Mononuclear cell (primary cell): ENCODE results near the gene SPSB4. TPM values are rescaled to one million over a fixed set of nuclear protein-coding genes. Genes with fewer than 3 reads are reported as not detected.

Source experiments
- H3K27me3 ChIP-seq: 2 replicates; pipeline ENCODE4 v1.6.0; 2011; ENCODE audit warnings: low read length, control low read depth; ENCODE audit not compliant: insufficient read depth
- H3K4me1 ChIP-seq: 2 replicates; pipeline ENCODE4 v1.5.1; 2011; ENCODE audit warnings: mild to moderate bottlenecking, low read length, control low read depth; ENCODE audit not compliant: insufficient read depth
- H3K4me3 ChIP-seq: 2 replicates; pipeline ENCODE4 v1.5.1; 2011; ENCODE audit warnings: mild to moderate bottlenecking, low read length, moderate library complexity
- H3K9me3 ChIP-seq: 2 replicates; pipeline ENCODE4 v1.5.1; 2011; ENCODE audit warnings: low read depth, mild to moderate bottlenecking, control low read depth, low read length
- total RNA-seq: library from RNA; depleted of rRNA; stranded (reverse); fragments of >200 nt; gene quantifications from one replicate; pipeline ENCODE4 v1.2.3, GENCODE V29; 2012

The SPSB4 gene
- total RNA-seq, 1 donor = not detected

DNA sequence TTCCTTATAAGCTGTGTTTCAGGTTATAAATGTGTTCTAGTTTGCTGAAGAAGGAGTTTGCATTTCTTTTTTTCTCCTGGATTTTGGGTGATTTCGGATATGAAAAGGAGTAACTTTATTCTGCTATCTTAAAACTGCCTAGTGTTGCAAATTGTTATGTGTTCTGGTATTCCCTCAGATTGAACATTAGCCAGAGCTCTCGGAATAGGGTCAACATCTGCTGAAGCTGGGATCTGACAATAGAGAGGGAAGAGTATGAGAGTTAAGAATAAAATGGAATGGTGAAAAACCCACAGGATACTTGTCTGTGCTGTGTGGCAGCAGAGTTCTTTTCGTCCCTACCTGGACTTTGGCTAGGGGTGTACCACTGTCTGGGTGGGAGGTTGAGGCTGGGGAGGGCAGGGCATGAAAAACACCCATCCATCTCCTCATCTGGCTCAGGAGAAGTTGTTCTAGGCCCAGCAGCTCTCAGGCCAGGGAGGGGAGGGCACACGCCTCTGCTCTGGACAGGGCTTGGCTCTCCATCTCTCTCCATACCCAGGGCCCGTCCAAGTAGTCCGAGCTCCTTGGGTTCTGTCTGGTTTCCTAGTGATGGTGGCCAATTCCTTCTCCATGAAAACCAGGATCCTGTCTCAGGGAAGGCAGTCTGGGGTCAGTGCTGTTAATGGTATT, 13.2 kb downstream of the SPSB4 start:
- Histone ChIP-seq H3K27me3 (no peaks in the 10 kb centered on the region), H3K9me3 (no peaks in the 10 kb centered on the region), H3K4me3 (no peak overlapping the region), H3K4me1 (peaks cover 5% of the 10 kb centered on the region)

GRCh38 chr3:141065258-141065657, 14.1 kb downstream of the SPSB4 start:
- peaks cover 5% of the 10 kb centered on the region for H3K4me1 ChIP-seq

DNA sequence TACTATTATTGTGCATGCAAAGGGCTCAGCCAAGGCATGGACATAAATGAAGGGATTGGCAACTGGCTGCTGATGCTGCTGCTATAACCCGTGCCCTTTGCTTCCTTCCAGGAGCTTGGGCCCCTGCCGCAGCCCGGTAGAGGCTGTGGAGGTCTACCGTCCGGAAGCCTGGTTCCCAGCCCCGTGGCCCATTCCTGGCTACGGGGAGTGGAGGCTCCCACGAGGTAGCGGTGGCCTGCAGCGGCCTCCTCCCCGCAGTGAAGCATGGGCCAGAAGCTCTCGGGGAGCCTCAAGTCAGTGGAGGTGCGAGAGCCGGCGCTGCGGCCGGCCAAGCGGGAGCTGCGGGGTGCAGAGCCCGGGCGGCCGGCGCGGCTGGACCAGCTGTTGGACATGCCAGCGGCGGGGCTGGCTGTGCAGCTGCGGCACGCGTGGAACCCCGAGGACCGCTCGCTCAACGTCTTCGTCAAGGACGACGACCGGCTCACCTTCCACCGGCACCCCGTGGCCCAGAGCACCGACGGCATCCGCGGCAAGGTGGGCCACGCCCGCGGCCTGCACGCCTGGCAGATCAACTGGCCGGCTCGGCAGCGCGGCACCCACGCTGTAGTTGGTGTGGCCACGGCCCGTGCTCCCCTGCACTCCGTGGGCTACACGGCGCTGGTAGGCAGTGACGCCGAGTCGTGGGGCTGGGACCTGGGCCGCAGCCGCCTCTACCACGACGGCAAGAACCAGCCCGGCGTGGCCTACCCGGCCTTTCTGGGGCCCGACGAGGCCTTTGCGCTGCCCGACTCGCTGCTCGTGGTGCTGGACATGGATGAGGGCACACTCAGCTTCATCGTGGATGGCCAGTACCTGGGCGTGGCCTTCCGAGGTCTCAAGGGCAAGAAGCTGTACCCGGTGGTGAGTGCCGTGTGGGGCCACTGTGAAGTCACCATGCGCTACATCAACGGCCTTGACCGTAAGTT, 15.0 kb downstream of the SPSB4 start:
- Histone ChIP-seq H3K4me3 (no peak overlapping the region), H3K9me3 (no peaks in the 10 kb centered on the region), H3K27me3 (no peaks in the 10 kb centered on the region), H3K4me1 (peaks cover 5% of the 10 kb centered on the region)

More at GRCh38 chr3:141065258-141065657, 14.1 kb downstream of the SPSB4 start:
- Histone ChIP-seq H3K9me3 (no peaks in the 10 kb centered on the region), H3K27me3 (no peaks in the 10 kb centered on the region), H3K4me3 (no peak overlapping the region)

DNA sequence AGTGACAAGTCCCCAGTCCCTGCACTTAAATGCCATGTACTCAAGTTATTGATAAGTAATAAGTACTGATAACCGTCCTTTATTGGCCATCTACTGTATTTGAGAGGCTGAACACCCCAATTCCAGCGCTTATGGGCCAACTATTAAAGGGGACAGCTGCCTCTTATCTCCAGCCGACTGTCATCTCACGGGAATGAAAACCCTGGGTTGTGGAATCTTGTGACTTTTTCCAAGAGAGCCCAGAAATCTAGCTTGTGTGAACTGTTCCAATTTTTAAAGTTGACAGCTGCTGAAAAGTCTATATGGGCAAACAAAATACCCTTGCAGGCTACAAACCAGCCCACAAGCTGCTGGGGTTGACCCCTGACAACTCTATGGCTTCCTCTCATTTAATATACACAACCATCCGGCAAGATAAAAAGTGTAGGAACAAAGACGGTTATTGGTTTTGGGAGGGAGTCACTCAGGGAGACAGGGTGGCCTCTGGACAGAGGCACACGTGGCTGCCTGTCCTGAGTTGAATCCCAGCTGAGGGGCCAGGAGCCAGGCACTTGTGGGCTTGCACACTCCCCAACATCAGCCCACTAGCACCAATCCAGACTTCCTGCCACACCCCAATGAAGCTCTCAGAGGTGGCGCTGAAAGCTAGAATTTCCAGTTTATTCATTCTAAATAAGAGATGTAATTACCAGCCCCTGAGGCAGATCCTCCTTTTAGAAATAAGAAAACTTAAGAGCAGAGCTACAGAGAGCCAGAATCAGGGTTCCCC, 16.2 kb downstream of the SPSB4 start:
- no peak overlapping the region for H3K4me3 ChIP-seq

GRCh38 chr3:141070229-141070628, 19.1 kb downstream of the SPSB4 start:
- no peaks in the 10 kb centered on the region for H3K9me3 ChIP-seq
- H3K4me3 ChIP-seq = no peak overlapping the region
- no peaks in the 10 kb centered on the region for H3K4me1 ChIP-seq
- no peaks in the 10 kb centered on the region for H3K27me3 ChIP-seq

More for the DNA sequence above, 16.2 kb downstream of the SPSB4 start:
- no peaks in the 10 kb centered on the region for H3K27me3 ChIP-seq
- no peaks in the 10 kb centered on the region for H3K9me3 ChIP-seq
- peaks cover 5% of the 10 kb centered on the region for H3K4me1 ChIP-seq

GRCh38 chr3:141070727-141071357, 19.7 kb downstream of the SPSB4 start:
- Histone ChIP-seq H3K9me3 (no peaks in the 10 kb centered on the region), H3K4me1 (no peaks in the 10 kb centered on the region), H3K27me3 (no peaks in the 10 kb centered on the region), H3K4me3 (no peak overlapping the region)

DNA sequence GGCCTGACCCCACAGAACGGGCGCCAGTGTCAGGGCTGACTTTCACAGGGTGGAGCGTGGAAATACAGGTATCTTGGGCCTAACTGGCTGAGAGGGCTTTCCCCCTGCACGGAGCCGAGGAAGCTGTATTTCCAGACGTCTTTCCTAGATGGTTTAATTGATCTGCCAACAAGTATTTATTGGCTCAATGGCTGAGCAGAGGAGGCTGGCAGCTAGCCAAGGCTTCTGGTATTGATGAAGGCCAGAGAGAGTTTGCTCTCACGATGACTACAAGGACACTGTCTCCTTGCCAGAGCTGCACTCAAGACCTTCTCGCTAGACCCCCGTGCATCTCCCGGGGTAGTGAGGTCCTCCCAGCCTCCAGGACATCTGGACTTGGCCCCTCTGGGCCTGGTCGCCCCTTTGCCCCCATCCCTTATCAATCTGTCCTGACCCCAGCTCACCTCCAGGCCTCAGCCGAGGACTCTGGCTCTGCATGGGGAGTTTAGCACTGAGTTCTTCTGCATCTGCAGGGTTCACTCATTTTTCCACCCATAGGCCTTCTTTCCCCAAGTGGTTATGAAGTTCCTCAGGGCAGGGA, 20.6 kb downstream of the SPSB4 start:
- H3K27me3 ChIP-seq = no peaks in the 10 kb centered on the region
- peaks cover 6% of the 10 kb centered on the region for H3K4me1 ChIP-seq
- H3K4me3 ChIP-seq = no peak overlapping the region
- no peaks in the 10 kb centered on the region for H3K9me3 ChIP-seq

- peaks cover 10% of the 10 kb centered on the region for H3K4me1 ChIP-seq
- no peak overlapping the region for H3K4me3 ChIP-seq
- H3K9me3 ChIP-seq = no peaks in the 10 kb centered on the region
- no peaks in the 10 kb centered on the region for H3K27me3 ChIP-seq
Observed at GRCh38 chr3:141072950-141073349, 21.8 kb downstream of the SPSB4 start.

DNA sequence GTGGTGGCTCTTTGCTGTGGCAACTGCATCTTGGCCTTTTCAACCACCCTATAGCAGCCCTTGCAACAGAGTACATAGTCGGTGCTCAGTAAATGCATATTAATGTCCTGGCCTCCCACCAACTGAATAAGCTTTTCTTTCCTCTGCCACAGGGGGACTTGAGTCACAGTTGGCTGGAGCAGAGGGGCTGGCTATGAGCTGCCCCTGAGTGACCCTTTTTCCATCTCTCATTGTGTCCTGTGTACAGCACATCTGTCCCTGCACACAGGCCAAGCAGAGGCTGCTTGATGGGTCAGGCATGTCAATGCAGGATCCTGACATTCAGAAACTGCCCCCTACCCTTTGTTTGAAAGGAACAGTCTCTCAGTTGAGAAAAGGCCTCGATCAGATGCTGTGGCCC, 22.4 kb downstream of the SPSB4 start:
- H3K4me1 ChIP-seq = peaks cover 10% of the 10 kb centered on the region
- no peaks in the 10 kb centered on the region for H3K9me3 ChIP-seq
- no peaks in the 10 kb centered on the region for H3K27me3 ChIP-seq
- H3K4me3 ChIP-seq = no peak overlapping the region

DNA sequence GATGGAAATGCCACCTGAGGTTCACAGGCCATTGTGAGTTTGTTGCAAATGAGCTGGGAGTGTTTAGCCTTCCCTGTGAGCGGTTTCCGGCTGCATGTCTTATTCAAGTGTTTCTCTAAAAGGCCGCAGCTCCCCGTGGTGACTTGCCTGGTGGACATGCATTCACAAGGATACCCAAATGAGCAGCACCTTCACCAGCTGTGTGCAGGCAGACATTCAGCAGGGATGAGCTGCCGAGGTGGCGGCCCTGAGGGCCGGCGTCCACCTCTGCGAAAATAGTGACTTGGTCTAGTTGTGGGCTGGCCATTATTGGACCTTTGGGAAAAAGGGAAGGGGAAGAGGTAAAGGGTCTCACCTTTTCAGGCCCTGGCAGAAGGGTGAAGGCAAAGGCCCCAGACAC, 23.4 kb downstream of the SPSB4 start:
- Histone ChIP-seq H3K27me3 (no peaks in the 10 kb centered on the region), H3K9me3 (no peaks in the 10 kb centered on the region), H3K4me1 (peaks cover 10% of the 10 kb centered on the region), H3K4me3 (no peak overlapping the region)

- Histone ChIP-seq H3K4me1 (peaks cover 10% of the 10 kb centered on the region), H3K9me3 (no peaks in the 10 kb centered on the region)
Observed at GRCh38 chr3:141076036-141076773, 25.1 kb downstream of the SPSB4 start.

GRCh38 chr3:141076797-141077571, 25.8 kb downstream of the SPSB4 start:
- Histone ChIP-seq H3K9me3 (no peaks in the 10 kb centered on the region), H3K27me3 (no peaks in the 10 kb centered on the region), H3K4me1 (peaks cover 10% of the 10 kb centered on the region), H3K4me3 (peak overlapping the region; percentile 21)

More at GRCh38 chr3:141076036-141076773, 25.1 kb downstream of the SPSB4 start:
- H3K27me3 ChIP-seq = no peaks in the 10 kb centered on the region
- no peak overlapping the region for H3K4me3 ChIP-seq

- H3K4me3 ChIP-seq = no peak overlapping the region
- H3K9me3 ChIP-seq = no peaks in the 10 kb centered on the region
- H3K4me1 ChIP-seq = peaks cover 10% of the 10 kb centered on the region
- H3K27me3 ChIP-seq = no peaks in the 10 kb centered on the region
Observed at GRCh38 chr3:141077631-141078030, 26.5 kb downstream of the SPSB4 start.
